MCF 10A (cell line): ENCODE data around the gene WDPCP. TPM values are rescaled to one million over a fixed set of nuclear protein-coding genes. Genes with fewer than 3 reads are reported as not detected.

Source experiments
- BruUV-seq: library from RNA; stranded (reverse); fragments of 400-500 nt; replicated peaks from 2 replicates; lab custom pipeline; 2021; lab: Mats Ljungman, UMichigan
- CTCF ChIA-PET: fragments of 300-600 bp; sonication (Branson Sonifier 250); formaldehyde crosslinking; extraction: SDS; loops from one replicate; lab custom pipeline; 2021; ENCODE audit warnings: antibody characterized with exemption, inconsistent platforms; lab: Yijun Ruan, JAX
- POLR2A ChIA-PET: fragments of 300-600, 350-650 bp; sonication (Branson Sonifier 250); formaldehyde crosslinking; extraction: SDS; loops from one replicate; lab custom pipeline; 2020; ENCODE audit warnings: antibody characterized with exemption, inconsistent platforms; lab: Yijun Ruan, JAX
- DNase-seq: peaks from one replicate; pipeline ENCODE4 v3.0.0-alpha.2; 2018; ENCODE audit not compliant: unreplicated experiment
- H3K27ac Mint-ChIP-seq: one replicate; pipeline ENCODE4 v1.8.0; 2022; ENCODE audit warnings: mild to moderate bottlenecking, low read depth, mixed read lengths; ENCODE audit not compliant: unreplicated experiment
- H3K27me3 Mint-ChIP-seq: one replicate; pipeline ENCODE4 v1.8.0; 2022; ENCODE audit warnings: mixed read lengths; ENCODE audit not compliant: insufficient read depth, unreplicated experiment
- H3K36me3 Mint-ChIP-seq: one replicate; pipeline ENCODE4 v1.8.0; 2022; ENCODE audit warnings: mild to moderate bottlenecking, moderate library complexity, mixed read lengths; ENCODE audit not compliant: insufficient read depth, unreplicated experiment
- H3K4me1 Mint-ChIP-seq: one replicate; pipeline ENCODE4 v1.8.0; 2022; ENCODE audit warnings: mixed read lengths; ENCODE audit not compliant: insufficient read depth, unreplicated experiment
- H3K4me3 Mint-ChIP-seq: one replicate; pipeline ENCODE4 v1.8.0; 2022; ENCODE audit warnings: mild to moderate bottlenecking, moderate library complexity, mixed read lengths; ENCODE audit not compliant: unreplicated experiment
- H3K9me3 Mint-ChIP-seq: one replicate; pipeline ENCODE4 v1.8.0; 2022; ENCODE audit warnings: mixed read lengths; ENCODE audit not compliant: unreplicated experiment
- CTCF ChIP-seq: fragments of 200-600 bp; IDR thresholded peaks from one replicate; pipeline ENCODE4 v1.8.0; 2022; ENCODE audit warnings: antibody characterized with exemption, mild to moderate bottlenecking; ENCODE audit not compliant: unreplicated experiment
- intact Hi-C: fragments of 100-400 bp; cut with micrococcal nuclease; formaldehyde crosslinking; loops from 2 replicates; pipeline ENCODE4 v1.14.1; 2022
- total RNA-seq: library from RNA; stranded (reverse); gene quantifications from 2 replicates; pipeline ENCODE4 v1.2.3, GENCODE V29; 2022

The WDPCP gene
- total RNA-seq, 1 experiment from 2014 or later, result 6.9 TPM

- intact Hi-C loops, result no loop called here
- no TSS peak for BruUV-seq
- ChIA-PET CTCF (interaction anchor here (1.2 kb wide), 1 partner anchor 38 kb away, joined by 3 read pairs; no protein-coding TSS in a partner anchor), POLR2A (interaction anchor here (0.6 kb wide), 2 partner anchors 13 to 65 kb away, joined by 3 read pairs; no protein-coding TSS in a partner anchor)
- Mint-ChIP-seq H3K27ac (no peak overlapping the region), H3K4me1 (no peaks in the 10 kb centered on the region), H3K27me3 (no peaks in the 10 kb centered on the region), H3K9me3 (no peaks in the 10 kb centered on the region), H3K36me3 (no peaks in the 10 kb centered on the region), H3K4me3 (no peak overlapping the region)
- no peak for TF ChIP-seq CTCF
- DNase-seq, result no peak
Observed at GRCh38 chr2:63444565-63445288, 143.6 kb downstream of the WDPCP start.

GRCh38 chr2:63440612-63441011, 147.7 kb downstream of the WDPCP start:
- Mint-ChIP-seq H3K4me1 (no peaks in the 10 kb centered on the region), H3K9me3 (no peaks in the 10 kb centered on the region), H3K27me3 (no peaks in the 10 kb centered on the region), H3K27ac (no peak overlapping the region), H3K36me3 (no peaks in the 10 kb centered on the region), H3K4me3 (no peak overlapping the region)
- no peak for TF ChIP-seq CTCF
- intact Hi-C loops, result no loop called here
- DNase-seq, result no peak
- no TSS peak for BruUV-seq
- ChIA-PET CTCF (no interaction called here), POLR2A (no interaction called here)

GRCh38 chr2:63438181-63438580, 150.1 kb downstream of the WDPCP start:
- no peaks in the 10 kb centered on the region for H3K36me3 Mint-ChIP-seq
- BruUV-seq, result no TSS peak
- ChIA-PET POLR2A (no interaction called here), CTCF (no interaction called here)
- no peak for DNase-seq
- intact Hi-C loops, result no loop called here
- H3K9me3 Mint-ChIP-seq, result no peaks in the 10 kb centered on the region
- TF ChIP-seq CTCF, result no peak
- H3K27me3 Mint-ChIP-seq, result no peaks in the 10 kb centered on the region
- H3K27ac Mint-ChIP-seq, result no peak overlapping the region
- H3K4me3 Mint-ChIP-seq, result no peak overlapping the region
- no peaks in the 10 kb centered on the region for H3K4me1 Mint-ChIP-seq

GRCh38 chr2:63436488-63436887, 151.8 kb downstream of the WDPCP start:
- no peaks in the 10 kb centered on the region for H3K9me3 Mint-ChIP-seq
- no peak for DNase-seq
- ChIA-PET CTCF (interaction anchor here (0.9 to 1.2 kb wide), 2 partner anchors 12 to 649 kb away, joined by 3 read pairs; no protein-coding TSS in a partner anchor), POLR2A (no interaction called here)
- BruUV-seq, result no TSS peak
- no peaks in the 10 kb centered on the region for H3K27me3 Mint-ChIP-seq
- no peak for TF ChIP-seq CTCF
- intact Hi-C loops, result no loop called here
- no peak overlapping the region for H3K27ac Mint-ChIP-seq
- H3K4me1 Mint-ChIP-seq, result no peaks in the 10 kb centered on the region
- H3K36me3 Mint-ChIP-seq, result no peaks in the 10 kb centered on the region
- H3K4me3 Mint-ChIP-seq, result no peak overlapping the region
